Mesenchymal stem cell (in vitro differentiated cells and primary cell): ENCODE measurements around the gene RFX8.

Experiments used
- DNase-seq: peaks from one replicate; pipeline ENCODE4 v3.0.0-alpha.2; 2013
- H2AFZ ChIP-seq: one replicate; pipeline ENCODE4 v1.6.1; 2013; ENCODE audit warnings: low read depth, mild to moderate bottlenecking, control low read depth, inconsistent platforms, low read length, moderate library complexity
- H2AK5ac ChIP-seq: 2 replicates; pipeline ENCODE4 v1.6.1; 2013; ENCODE audit warnings: low read length, moderate library complexity, mild to moderate bottlenecking, inconsistent platforms; ENCODE audit not compliant: severe bottlenecking
- H2BK120ac ChIP-seq: one replicate; pipeline ENCODE4 v1.6.1; 2013; ENCODE audit warnings: low read depth, mild to moderate bottlenecking, inconsistent platforms, low read length, moderate library complexity
- H2BK12ac ChIP-seq, 2 experiments: one replicate each; pipeline ENCODE4 v1.6.1; 2013; ENCODE audit warnings: inconsistent platforms in 2 of 2, low read length in 2 of 2, mild to moderate bottlenecking in 2 of 2, moderate library complexity in 2 of 2, control low read depth in 1 of 2
- H2BK15ac ChIP-seq: one replicate; pipeline ENCODE4 v1.6.1; 2013; ENCODE audit warnings: mild to moderate bottlenecking, low read depth, inconsistent platforms; ENCODE audit not compliant: poor library complexity, severe bottlenecking
- H2BK5ac ChIP-seq: 2 replicates; pipeline ENCODE4 v1.6.1; 2013; ENCODE audit warnings: low read depth, mild to moderate bottlenecking, low read length, control low read depth, inconsistent platforms; ENCODE audit not compliant: poor library complexity, severe bottlenecking
- H3K14ac ChIP-seq, 2 experiments: one replicate each; pipeline ENCODE4 v1.6.1; 2013; ENCODE audit warnings: inconsistent platforms in 2 of 2, low read length in 2 of 2, control low read depth in 1 of 2, mild to moderate bottlenecking in 1 of 2, moderate library complexity in 1 of 2
- H3K18ac ChIP-seq, 2 experiments: one replicate each; pipeline ENCODE4 v1.6.1; 2013; ENCODE audit warnings: inconsistent platforms in 2 of 2, low read length in 2 of 2, control low read depth in 1 of 2, low read depth in 1 of 2, mild to moderate bottlenecking in 1 of 2
- H3K23ac ChIP-seq, 2 experiments: one replicate each; pipeline ENCODE4 v1.6.1; 2013; ENCODE audit warnings: inconsistent platforms in 2 of 2, low read length in 2 of 2, mild to moderate bottlenecking in 2 of 2, moderate library complexity in 2 of 2, control low read depth in 1 of 2
- H3K27ac ChIP-seq: 2 replicates; pipeline ENCODE4 v1.5.1; 2013; ENCODE audit warnings: mild to moderate bottlenecking, moderate library complexity, low read length, control low read depth, inconsistent platforms; ENCODE audit not compliant: poor library complexity, severe bottlenecking
- H3K27me3 ChIP-seq, 2 experiments: 2 replicates each; pipeline versions ENCODE4 v1.6.1 to v1.7.0; 2013; ENCODE audit warnings: low read length in 2 of 2, mild to moderate bottlenecking in 2 of 2, moderate library complexity in 2 of 2, control low read depth in 1 of 2, inconsistent platforms in 1 of 2; ENCODE audit not compliant: control insufficient read depth in 1 of 2, insufficient read depth in 1 of 2
- H3K36me3 ChIP-seq, 2 experiments: 2 replicates each; pipeline versions ENCODE4 v1.6.1 to v1.7.0; 2013; ENCODE audit warnings: low read length in 2 of 2, control low read depth in 1 of 2, inconsistent platforms in 1 of 2, low read depth in 1 of 2, mild to moderate bottlenecking in 1 of 2; ENCODE audit not compliant: insufficient read depth in 2 of 2, control insufficient read depth in 1 of 2
- H3K4ac ChIP-seq, 2 experiments: one replicate each; pipeline ENCODE4 v1.6.1; 2013; ENCODE audit warnings: inconsistent platforms in 2 of 2, low read length in 2 of 2, mild to moderate bottlenecking in 2 of 2, moderate library complexity in 2 of 2, control low read depth in 1 of 2, low read depth in 1 of 2
- H3K4me1 ChIP-seq: 2 replicates; pipeline ENCODE4 v1.6.1; 2013; ENCODE audit warnings: low read depth, low read length, control low read depth; ENCODE audit not compliant: control insufficient read depth, insufficient read depth
- H3K4me2 ChIP-seq: 2 replicates; pipeline ENCODE4 v1.6.1; 2013; ENCODE audit warnings: low read length, mild to moderate bottlenecking, inconsistent platforms; ENCODE audit not compliant: poor library complexity, severe bottlenecking
- H3K4me3 ChIP-seq, 2 experiments: 2 replicates each; pipeline versions ENCODE4 v1.5.1 to v1.7.0; 2013; ENCODE audit warnings: low read length in 2 of 2, mild to moderate bottlenecking in 2 of 2, control low read depth in 1 of 2, low read depth in 1 of 2; ENCODE audit not compliant: insufficient read depth in 1 of 2
- H3K79me1 ChIP-seq: replicated peaks from 2 replicates; pipeline ENCODE4 v1.6.1; 2013; ENCODE audit warnings: mild to moderate bottlenecking, control low read depth, low read length, inconsistent platforms; ENCODE audit not compliant: poor library complexity, severe bottlenecking
- H3K9ac ChIP-seq: 2 replicates; pipeline ENCODE4 v1.7.0; 2013; ENCODE audit warnings: mild to moderate bottlenecking, low read length, moderate library complexity
- H3K9me3 ChIP-seq: 2 replicates; pipeline ENCODE4 v1.7.0; 2013; ENCODE audit warnings: mild to moderate bottlenecking, low read length; ENCODE audit not compliant: control insufficient read depth
- H4K8ac ChIP-seq: one replicate; pipeline ENCODE4 v1.6.1; 2013; ENCODE audit warnings: inconsistent platforms, mild to moderate bottlenecking, low read length, moderate library complexity
- H4K91ac ChIP-seq: one replicate; pipeline ENCODE4 v1.6.1; 2013; ENCODE audit warnings: mild to moderate bottlenecking, low read length, inconsistent platforms
- WGBS: methylation state at CpG from one replicate; pipeline ENCODE4 v1.1.7; 2013; ENCODE audit warnings: mixed read lengths; 5-methylcytosine and 5-hydroxymethylcytosine counted together

The RFX8 gene

DNA sequence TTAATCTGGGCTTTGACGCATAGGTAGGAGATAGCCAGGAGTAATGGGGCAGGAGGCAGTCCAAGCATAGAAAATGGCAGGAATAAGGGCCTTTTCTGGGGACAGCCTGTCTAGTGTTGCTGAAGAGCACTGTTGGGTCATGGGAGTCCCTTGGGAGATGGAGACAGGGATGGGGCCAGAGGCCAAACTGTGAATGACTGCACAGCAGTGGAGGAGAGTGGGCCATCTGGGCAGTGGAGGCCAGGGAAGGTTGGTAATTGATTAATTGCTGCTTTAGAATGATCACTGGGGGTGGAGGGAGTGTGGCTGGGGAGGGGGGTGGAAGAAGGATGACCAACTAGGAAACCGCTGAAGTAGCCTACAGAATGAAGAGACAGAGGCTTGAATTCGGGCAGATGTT lies 59.0 kb downstream of the RFX8 start:
- no peak overlapping the region for H2AK5ac ChIP-seq
- H2BK15ac ChIP-seq: no peak overlapping the region
- H3K4me1 ChIP-seq: no peaks in the 10 kb centered on the region
- no peak overlapping the region for H3K23ac ChIP-seq
- no peak overlapping the region for H3K4me3 ChIP-seq
- H3K27ac ChIP-seq: no peak overlapping the region
- WGBS: 88% methylated on average over 3 of the region's 3 CpGs
- H3K4me2 ChIP-seq: no peak overlapping the region
- no peak overlapping the region for H4K8ac ChIP-seq
- no peak overlapping the region for H3K14ac ChIP-seq
- H3K36me3 ChIP-seq: peaks cover 0 to 86% of the 10 kb centered on the region in 2 experiments
- H3K27me3 ChIP-seq: peaks cover 0 to 16% of the 10 kb centered on the region in 2 experiments
- no peak overlapping the region for H2BK12ac ChIP-seq
- H2BK120ac ChIP-seq: no peak overlapping the region
- H2AFZ ChIP-seq: no peak overlapping the region
- no peak overlapping the region for H3K9ac ChIP-seq
- H3K79me1 ChIP-seq: no peaks in the 10 kb centered on the region
- DNase-seq: no peak
- no peaks in the 10 kb centered on the region for H3K9me3 ChIP-seq
- H3K18ac ChIP-seq: no peak overlapping the region
- no peak overlapping the region for H4K91ac ChIP-seq
- H3K4ac ChIP-seq: no peak overlapping the region
- H2BK5ac ChIP-seq: no peak overlapping the region

DNA sequence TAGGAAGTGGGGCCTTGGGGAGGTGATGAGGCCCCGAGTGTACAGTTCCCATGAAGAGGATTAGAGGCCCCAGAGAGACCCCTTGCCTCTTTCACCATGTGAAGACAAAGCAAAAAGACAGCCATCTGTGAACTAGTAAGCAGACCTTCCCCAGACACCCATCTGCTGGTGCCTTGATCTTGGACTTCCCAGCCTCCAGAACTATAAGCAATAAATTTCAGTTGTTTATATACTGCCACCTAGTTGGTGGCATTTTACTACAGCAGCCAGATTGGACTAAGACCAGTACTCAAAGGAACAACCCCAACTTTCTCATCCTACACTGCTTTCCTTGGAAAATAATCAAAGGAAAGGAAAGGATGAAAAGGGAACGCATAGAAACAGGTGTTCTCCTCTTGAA lies 59.7 kb downstream of the RFX8 start:
- no peak overlapping the region for H2AK5ac ChIP-seq
- no peaks in the 10 kb centered on the region for H3K4me1 ChIP-seq
- no peak overlapping the region for H2BK120ac ChIP-seq
- WGBS: 92% methylated on average over 2 of the region's 2 CpGs
- H3K4me2 ChIP-seq: no peak overlapping the region
- H3K9ac ChIP-seq: no peak overlapping the region
- H2BK15ac ChIP-seq: no peak overlapping the region
- no peak overlapping the region for H3K4ac ChIP-seq
- no peak overlapping the region for H4K8ac ChIP-seq
- no peak overlapping the region for H3K18ac ChIP-seq
- no peak overlapping the region for H2BK12ac ChIP-seq
- no peaks in the 10 kb centered on the region for H3K79me1 ChIP-seq
- no peaks in the 10 kb centered on the region for H3K9me3 ChIP-seq
- no peak overlapping the region for H3K4me3 ChIP-seq
- H3K23ac ChIP-seq: no peak overlapping the region
- H2BK5ac ChIP-seq: no peak overlapping the region
- no peak overlapping the region for H3K14ac ChIP-seq
- DNase-seq: no peak
- peaks cover 0 to 21% of the 10 kb centered on the region in 2 experiments for H3K27me3 ChIP-seq
- H4K91ac ChIP-seq: no peak overlapping the region
- peaks cover 0 to 87% of the 10 kb centered on the region in 2 experiments for H3K36me3 ChIP-seq
- H2AFZ ChIP-seq: no peak overlapping the region
- H3K27ac ChIP-seq: no peak overlapping the region

DNA sequence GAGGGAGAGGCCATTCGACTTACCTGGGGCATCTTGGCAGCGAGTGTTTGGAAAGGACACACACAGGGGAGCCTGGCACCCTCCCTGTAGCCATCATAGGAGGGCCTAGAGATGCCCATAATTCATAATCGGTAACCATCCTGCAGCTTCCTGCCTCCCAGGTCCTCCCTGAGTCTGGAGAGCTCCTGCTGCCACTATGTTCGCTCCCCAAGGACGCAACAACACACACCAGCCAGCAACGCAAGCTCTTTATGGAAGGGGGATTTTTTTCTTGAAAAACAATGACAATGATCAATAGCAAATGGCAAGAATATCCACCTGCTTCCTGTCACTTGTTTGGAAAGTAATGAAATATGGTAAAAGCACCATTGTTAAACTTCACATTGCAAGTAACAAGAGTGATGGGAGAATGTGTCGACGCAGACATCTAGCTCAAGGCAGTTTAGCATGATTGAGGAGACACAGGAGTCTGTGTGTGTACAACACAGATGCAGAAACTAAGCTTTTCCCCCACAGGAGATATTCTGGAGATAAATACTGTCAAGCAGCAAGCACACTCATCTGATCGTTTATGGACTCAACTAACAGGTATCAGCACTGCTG lies 62.7 kb downstream of the RFX8 start:
- H3K79me1 ChIP-seq: no peaks in the 10 kb centered on the region
- peaks cover 0 to 25% of the 10 kb centered on the region in 2 experiments for H3K27me3 ChIP-seq
- H2BK5ac ChIP-seq: no peak overlapping the region
- H3K23ac ChIP-seq: no peak overlapping the region
- no peak overlapping the region for H3K27ac ChIP-seq
- peaks cover 2% of the 10 kb centered on the region for H3K4me1 ChIP-seq
- H4K91ac ChIP-seq: no peak overlapping the region
- no peak overlapping the region for H4K8ac ChIP-seq
- peaks cover 0 to 84% of the 10 kb centered on the region in 2 experiments for H3K36me3 ChIP-seq
- H3K14ac ChIP-seq: no peak overlapping the region
- no peak overlapping the region for H2AFZ ChIP-seq
- no peak overlapping the region for H2BK15ac ChIP-seq
- H3K18ac ChIP-seq: no peak overlapping the region
- H3K4me3 ChIP-seq: no peak overlapping the region
- no peak overlapping the region for H3K9ac ChIP-seq
- H2BK12ac ChIP-seq: no peak overlapping the region
- H3K9me3 ChIP-seq: no peaks in the 10 kb centered on the region
- WGBS: 88% methylated on average over 7 of the region's 9 CpGs
- H2BK120ac ChIP-seq: no peak overlapping the region
- no peak for DNase-seq
- H3K4ac ChIP-seq: no peak overlapping the region
- no peak overlapping the region for H2AK5ac ChIP-seq
- H3K4me2 ChIP-seq: no peak overlapping the region

DNA sequence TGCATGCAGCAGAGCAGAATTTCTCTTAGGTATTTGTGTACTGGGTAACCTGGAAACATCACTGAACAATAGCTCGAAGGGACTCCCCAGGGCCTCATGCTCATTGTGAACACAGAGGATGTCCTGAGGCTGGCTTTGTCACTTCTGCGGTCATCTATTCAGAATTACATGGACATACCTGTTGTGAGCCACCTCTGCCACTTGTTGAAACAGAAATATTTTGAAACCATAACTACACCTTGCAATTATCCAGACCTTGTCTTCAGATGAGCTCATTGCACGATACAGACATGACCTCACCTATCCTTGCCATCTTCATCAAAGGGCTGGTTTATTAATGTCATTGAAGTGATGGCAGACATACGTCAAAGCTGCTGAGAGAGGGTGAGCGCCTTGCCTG lies 64.2 kb downstream of the RFX8 start:
- Histone ChIP-seq H2BK12ac (no peak overlapping the region), H3K4me3 (no peak overlapping the region), H3K18ac (no peak overlapping the region), H3K14ac (no peak overlapping the region), H2BK15ac (no peak overlapping the region), H2AK5ac (no peak overlapping the region), H2BK5ac (no peak overlapping the region), H3K27me3 (peaks cover 0 to 30% of the 10 kb centered on the region in 2 experiments), H3K27ac (no peak overlapping the region), H3K4me2 (no peak overlapping the region), H2AFZ (no peak overlapping the region), H3K36me3 (peaks cover 0 to 78% of the 10 kb centered on the region in 2 experiments), H4K8ac (no peak overlapping the region), H4K91ac (no peak overlapping the region), H3K9ac (no peak overlapping the region), H2BK120ac (no peak overlapping the region), H3K23ac (no peak overlapping the region), H3K9me3 (no peaks in the 10 kb centered on the region), H3K4me1 (peaks cover 2% of the 10 kb centered on the region), H3K79me1 (no peaks in the 10 kb centered on the region), H3K4ac (no peak overlapping the region)
- DNase-seq: no peak
- 94% methylated on average over 5 of the region's 5 CpGs for WGBS
